RWPE2 (cell line): ENCODE data around the gene ETV6.

Source experiments
- ATAC-seq: fragments of 200-7000 bp; cut with Tn5 transposase; 3 replicates; pipeline ENCODE4 v1.9.1; 2021; ENCODE audit warnings: low read depth
- DNase-seq: peaks from one replicate; pipeline ENCODE4 v3.0.0-alpha.2; 2020; ENCODE audit warnings: low spot score
- H3K27ac ChIP-seq: fragments of 450-650 bp; 2 replicates; pipeline ENCODE4 v1.5.1; 2017; ENCODE audit warnings: mild to moderate bottlenecking; ENCODE audit not compliant: poor library complexity, severe bottlenecking
- H3K27me3 ChIP-seq: fragments of 250-450 bp; sonication (Bioruptor Pico); 2 replicates; pipeline ENCODE4 v1.5.1; 2021; ENCODE audit warnings: mild to moderate bottlenecking, moderate library complexity; ENCODE audit not compliant: insufficient read depth, poor library complexity, severe bottlenecking
- H3K36me3 ChIP-seq: fragments of 250-450 bp; sonication (Bioruptor Pico); 2 replicates; pipeline ENCODE4 v1.5.1; 2020; ENCODE audit warnings: low read depth, mild to moderate bottlenecking, moderate library complexity
- H3K4me1 ChIP-seq: fragments of 250-450 bp; sonication (Bioruptor Pico); 2 replicates; pipeline ENCODE4 v1.5.1; 2021; ENCODE audit warnings: mild to moderate bottlenecking, moderate library complexity; ENCODE audit not compliant: insufficient read depth, poor library complexity, severe bottlenecking
- H3K4me3 ChIP-seq: fragments of 250-450 bp; sonication (Bioruptor Pico); 2 replicates; pipeline ENCODE4 v1.5.1; 2021; ENCODE audit warnings: mild to moderate bottlenecking, moderate library complexity; ENCODE audit not compliant: severe bottlenecking
- H3K9me3 ChIP-seq: fragments of 250-450 bp; sonication (Bioruptor Pico); 2 replicates; pipeline ENCODE4 v1.5.1; 2021; ENCODE audit warnings: mild to moderate bottlenecking, moderate library complexity; ENCODE audit not compliant: severe bottlenecking
- TF ChIP-seq, protein P1 (sequence below): fragments of 450-650 bp; IDR thresholded peaks from one replicate; pipeline ENCODE4 v1.5.1; 2017; ENCODE audit warnings: mild to moderate bottlenecking, moderate library complexity; ENCODE audit not compliant: poor library complexity, severe bottlenecking

ETV6 gene

GRCh38 chr12:11718768-11719253 lies 69.3 kb downstream of the ETV6 start:
- DNase-seq (no peak), ATAC-seq (peak; percentile 71)
- TF ChIP-seq, protein P1, sequence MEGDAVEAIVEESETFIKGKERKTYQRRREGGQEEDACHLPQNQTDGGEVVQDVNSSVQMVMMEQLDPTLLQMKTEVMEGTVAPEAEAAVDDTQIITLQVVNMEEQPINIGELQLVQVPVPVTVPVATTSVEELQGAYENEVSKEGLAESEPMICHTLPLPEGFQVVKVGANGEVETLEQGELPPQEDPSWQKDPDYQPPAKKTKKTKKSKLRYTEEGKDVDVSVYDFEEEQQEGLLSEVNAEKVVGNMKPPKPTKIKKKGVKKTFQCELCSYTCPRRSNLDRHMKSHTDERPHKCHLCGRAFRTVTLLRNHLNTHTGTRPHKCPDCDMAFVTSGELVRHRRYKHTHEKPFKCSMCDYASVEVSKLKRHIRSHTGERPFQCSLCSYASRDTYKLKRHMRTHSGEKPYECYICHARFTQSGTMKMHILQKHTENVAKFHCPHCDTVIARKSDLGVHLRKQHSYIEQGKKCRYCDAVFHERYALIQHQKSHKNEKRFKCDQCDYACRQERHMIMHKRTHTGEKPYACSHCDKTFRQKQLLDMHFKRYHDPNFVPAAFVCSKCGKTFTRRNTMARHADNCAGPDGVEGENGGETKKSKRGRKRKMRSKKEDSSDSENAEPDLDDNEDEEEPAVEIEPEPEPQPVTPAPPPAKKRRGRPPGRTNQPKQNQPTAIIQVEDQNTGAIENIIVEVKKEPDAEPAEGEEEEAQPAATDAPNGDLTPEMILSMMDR = no peak
- peak overlapping the region; percentile 55 for H3K27ac ChIP-seq
- H3K36me3 ChIP-seq = no peaks in the 10 kb centered on the region
- no peaks in the 10 kb centered on the region for H3K27me3 ChIP-seq
- no peak overlapping the region for H3K4me3 ChIP-seq
- no peaks in the 10 kb centered on the region for H3K9me3 ChIP-seq
- H3K4me1 ChIP-seq = peaks cover 14% of the 10 kb centered on the region

- ATAC-seq = peak; percentile 85
- TF ChIP-seq, protein P1 = no peak
- Histone ChIP-seq H3K4me3 (no peak overlapping the region), H3K4me1 (peaks cover 14% of the 10 kb centered on the region), H3K36me3 (no peaks in the 10 kb centered on the region), H3K9me3 (no peaks in the 10 kb centered on the region), H3K27ac (peak overlapping the region; percentile 55), H3K27me3 (no peaks in the 10 kb centered on the region)
- peak; percentile 65 for DNase-seq
These were observed 70.2 kb downstream of the ETV6 start for GRCh38 chr12:11719678-11720099.

GRCh38 chr12:11722071-11722470 lies 72.6 kb downstream of the ETV6 start:
- Histone ChIP-seq H3K4me3 (no peak overlapping the region), H3K9me3 (no peaks in the 10 kb centered on the region), H3K27me3 (no peaks in the 10 kb centered on the region), H3K27ac (no peak overlapping the region), H3K4me1 (peaks cover 14% of the 10 kb centered on the region), H3K36me3 (no peaks in the 10 kb centered on the region)
- ATAC-seq (no peak), DNase-seq (no peak)
- TF ChIP-seq, protein P1 = no peak

- DNase-seq (no peak), ATAC-seq (no peak)
- H3K36me3 ChIP-seq = no peaks in the 10 kb centered on the region
- TF ChIP-seq, protein P1 = no peak
- H3K9me3 ChIP-seq = no peaks in the 10 kb centered on the region
- no peaks in the 10 kb centered on the region for H3K27me3 ChIP-seq
- H3K27ac ChIP-seq = no peak overlapping the region
- H3K4me1 ChIP-seq = peaks cover 14% of the 10 kb centered on the region
- H3K4me3 ChIP-seq = no peak overlapping the region
These were observed 73.2 kb downstream of the ETV6 start for GRCh38 chr12:11722578-11723138.

GRCh38 chr12:11723993-11724392 lies 74.5 kb downstream of the ETV6 start:
- DNase-seq (no peak), ATAC-seq (no peak)
- Histone ChIP-seq H3K4me3 (no peak overlapping the region), H3K4me1 (peaks cover 18% of the 10 kb centered on the region), H3K36me3 (no peaks in the 10 kb centered on the region), H3K27ac (no peak overlapping the region), H3K27me3 (no peaks in the 10 kb centered on the region), H3K9me3 (no peaks in the 10 kb centered on the region)
- TF ChIP-seq, protein P1 = no peak
